HL-60/S4 treated with retinoic acid at 250 ng/mL for 4 days and 3 days (cell line): Measurements from ENCODE around the gene SLC26A8.
"Not testable (repeated sequence)": the region's sequence is repeated elsewhere in the genome, so short reads cannot be mapped to it uniquely, and the experiment has no call there.

Source experiments
- in situ Hi-C: fragments of 300-500 bp; cut with MboI; formaldehyde crosslinking; loops from 2 replicates; pipeline ENCODE4 v1.7.0; 2022; ENCODE audit warnings: low sequenced_read_pairs

SLC26A8 gene

DNA sequence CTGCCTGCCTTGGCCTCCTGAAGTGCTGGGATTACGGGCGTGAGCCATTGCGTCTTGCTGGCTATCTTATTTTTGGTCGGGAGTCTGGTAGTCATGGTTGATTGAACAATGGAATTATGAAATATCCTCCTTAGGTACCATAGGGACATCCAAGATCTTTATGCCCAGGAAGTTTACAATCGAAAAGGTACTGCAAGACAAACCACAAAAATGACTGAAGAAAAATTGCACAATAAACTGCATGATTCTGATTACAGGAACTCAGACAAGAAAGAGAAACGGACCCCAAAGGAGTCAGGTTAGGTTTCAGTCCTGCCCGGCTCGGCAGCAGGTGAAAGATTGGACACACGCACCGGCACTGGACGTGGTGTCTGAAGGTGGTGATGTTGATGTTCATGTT is 5.3 kb downstream of the SLC26A8 start:
- in situ Hi-C loops, result no loop called here

DNA sequence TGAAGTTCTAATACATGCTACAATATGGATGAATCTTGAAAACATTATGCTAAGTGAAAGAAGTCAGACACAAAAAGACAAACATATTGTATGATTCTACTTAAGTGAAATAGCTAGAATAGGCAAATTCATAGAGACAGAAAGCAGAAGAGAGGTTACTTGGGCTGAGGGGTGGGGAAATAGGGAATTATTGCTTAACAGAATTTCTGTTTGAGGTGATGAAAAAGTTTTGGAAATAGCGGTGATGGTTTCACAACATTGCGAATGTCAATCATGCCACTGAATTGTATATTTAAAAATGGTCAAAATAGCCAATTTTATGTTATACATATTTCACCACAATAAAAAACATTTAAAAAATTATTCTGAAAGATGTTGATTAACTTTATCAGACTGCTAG is 6.1 kb downstream of the SLC26A8 start:
- in situ Hi-C loops, result no loop called here

- in situ Hi-C loops, result no loop called here
Observed at GRCh38 chr6:36015666-36016065, 8.8 kb downstream of the SLC26A8 start.

GRCh38 chr6:36000451-36000850 is 24.0 kb downstream of the SLC26A8 start:
- in situ Hi-C loops, result no loop called here

DNA sequence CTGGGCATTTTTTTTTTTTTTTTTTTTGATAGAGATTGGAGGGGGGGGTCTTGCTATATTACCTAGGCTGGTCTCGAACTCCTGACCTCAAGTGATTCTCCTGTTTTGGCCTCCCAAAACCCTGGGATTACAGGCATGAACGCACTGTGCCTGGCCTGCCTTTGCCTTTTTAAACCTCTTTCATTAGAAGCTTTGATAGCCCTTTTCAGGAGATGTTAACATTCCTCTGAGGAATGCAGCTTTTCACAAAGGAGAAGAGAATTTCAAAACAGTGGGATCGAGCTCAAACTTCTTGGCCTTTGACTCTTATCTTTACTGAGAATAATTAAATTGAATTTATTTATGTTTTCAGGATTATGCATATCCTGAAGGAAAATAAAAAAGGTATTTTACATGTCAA is 31.3 kb downstream of the SLC26A8 start:
- in situ Hi-C loops, result no loop called here

DNA sequence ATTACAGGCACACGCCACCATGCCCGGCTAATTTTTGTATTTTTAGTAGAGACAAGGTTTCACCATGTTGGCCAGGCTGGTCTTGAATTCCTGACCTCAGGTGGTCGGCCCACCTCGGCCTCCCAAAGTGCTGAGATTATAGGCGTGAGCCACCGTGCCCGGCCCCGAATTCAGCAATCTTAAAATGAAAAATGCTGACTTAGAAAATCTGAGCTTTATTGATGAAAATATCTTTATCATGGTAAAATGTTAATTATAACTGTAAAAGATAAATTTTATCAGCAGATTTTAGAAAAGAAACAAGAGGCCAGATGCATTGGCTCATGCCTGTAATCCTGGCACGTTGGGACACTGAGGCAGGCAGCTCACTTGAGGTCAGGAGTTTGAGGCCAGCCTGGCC is 36.4 kb downstream of the SLC26A8 start:
- in situ Hi-C loops, result not testable (repeated sequence)

- in situ Hi-C loops, result no loop called here
Observed at GRCh38 chr6:35984701-35985100, 39.7 kb downstream of the SLC26A8 start.

GRCh38 chr6:35980991-35981645 is 43.3 kb downstream of the SLC26A8 start:
- in situ Hi-C loops, result no loop called here

- in situ Hi-C loops, result not testable (repeated sequence)
Observed at GRCh38 chr6:35980126-35980525, 44.3 kb downstream of the SLC26A8 start.

GRCh38 chr6:35977308-35977707 is 47.1 kb downstream of the SLC26A8 start:
- in situ Hi-C loops, result no loop called here

GRCh38 chr6:35973670-35974222 is 50.7 kb downstream of the SLC26A8 start:
- in situ Hi-C loops, result no loop called here

GRCh38 chr6:35972471-35973367 is 51.7 kb downstream of the SLC26A8 start:
- in situ Hi-C loops, result no loop called here

GRCh38 chr6:35970181-35970580 is 54.3 kb downstream of the SLC26A8 start:
- in situ Hi-C loops, result no loop called here

GRCh38 chr6:35969646-35970045 is 54.8 kb downstream of the SLC26A8 start:
- in situ Hi-C loops, result no loop called here

DNA sequence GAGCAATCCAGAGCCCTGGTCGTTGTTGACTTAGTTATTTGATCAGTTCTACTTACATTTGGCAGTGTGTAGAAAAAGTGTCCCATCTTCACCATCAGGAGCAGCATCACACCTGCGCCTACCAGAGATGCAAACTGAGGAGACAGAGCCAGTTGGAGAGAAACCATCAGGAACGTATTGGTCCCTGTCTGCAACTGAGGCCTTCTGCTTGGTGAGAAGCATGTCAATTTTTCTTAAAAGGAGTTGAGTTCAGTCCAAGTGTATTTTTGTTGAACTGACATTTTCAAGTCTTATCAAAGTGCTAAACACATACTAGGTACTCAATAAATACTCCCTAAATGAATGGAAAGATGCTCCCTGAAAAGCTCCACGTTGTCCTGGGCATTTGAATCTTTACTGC is 55.6 kb downstream of the SLC26A8 start:
- in situ Hi-C loops, result no loop called here

DNA sequence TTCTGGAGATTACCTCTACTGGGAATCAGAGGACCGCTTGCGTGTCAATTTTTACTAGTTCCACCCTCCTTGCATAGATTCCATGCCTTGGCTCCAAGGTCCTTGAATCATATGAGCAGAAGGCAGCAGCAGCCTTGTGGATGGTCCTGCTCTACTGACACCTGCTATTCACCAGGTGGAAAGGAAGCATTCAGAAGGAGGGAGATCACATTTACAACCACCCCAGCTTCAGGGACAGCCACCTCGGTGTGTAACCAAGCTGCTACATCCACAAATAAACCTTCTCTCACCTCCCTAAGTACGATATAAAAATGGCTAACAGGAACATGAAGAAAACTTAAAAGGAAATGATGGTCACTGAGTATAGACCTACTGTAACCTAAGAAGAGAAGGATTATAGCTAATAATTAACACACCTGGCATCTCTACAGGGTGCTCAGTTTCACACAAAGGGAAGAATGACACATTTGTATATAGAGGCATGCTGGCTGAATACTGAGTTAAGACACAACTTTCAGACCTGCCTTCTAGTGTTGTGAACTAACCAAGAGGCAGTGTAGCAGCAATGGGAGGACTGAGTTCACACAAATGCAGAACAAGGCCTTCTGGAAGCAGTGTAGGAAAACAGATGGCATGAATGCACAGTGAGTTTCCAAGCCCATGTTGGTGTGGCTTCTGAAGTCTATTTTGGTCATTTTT is 57.2 kb downstream of the SLC26A8 start:
- in situ Hi-C loops, result no loop called here

- in situ Hi-C loops, result no loop called here
Observed at GRCh38 chr6:35962779-35963560, 61.5 kb downstream of the SLC26A8 start.

- in situ Hi-C loops, result no loop called here
Observed at GRCh38 chr6:35960187-35960586, 64.3 kb downstream of the SLC26A8 start.

DNA sequence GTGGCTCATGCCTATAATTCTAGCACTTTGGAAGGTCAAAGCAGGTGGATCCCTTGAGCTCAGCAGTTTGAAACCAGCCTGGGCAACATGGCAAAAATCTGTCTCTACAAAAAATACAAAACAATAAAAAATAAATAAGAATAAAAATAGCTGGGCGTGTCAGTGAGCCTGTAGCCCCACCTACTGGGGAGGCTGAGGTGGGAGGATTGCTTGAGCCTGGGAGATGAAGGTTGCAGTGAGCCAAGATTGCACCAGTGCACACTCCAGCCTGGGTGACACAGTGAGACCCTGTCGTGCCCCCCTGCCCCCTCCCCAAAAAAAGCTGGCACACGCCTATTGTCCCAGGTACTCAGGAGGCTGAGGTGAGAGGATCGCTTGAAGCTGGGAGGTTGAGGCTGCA is 68.5 kb downstream of the SLC26A8 start:
- in situ Hi-C loops, result no loop called here

DNA sequence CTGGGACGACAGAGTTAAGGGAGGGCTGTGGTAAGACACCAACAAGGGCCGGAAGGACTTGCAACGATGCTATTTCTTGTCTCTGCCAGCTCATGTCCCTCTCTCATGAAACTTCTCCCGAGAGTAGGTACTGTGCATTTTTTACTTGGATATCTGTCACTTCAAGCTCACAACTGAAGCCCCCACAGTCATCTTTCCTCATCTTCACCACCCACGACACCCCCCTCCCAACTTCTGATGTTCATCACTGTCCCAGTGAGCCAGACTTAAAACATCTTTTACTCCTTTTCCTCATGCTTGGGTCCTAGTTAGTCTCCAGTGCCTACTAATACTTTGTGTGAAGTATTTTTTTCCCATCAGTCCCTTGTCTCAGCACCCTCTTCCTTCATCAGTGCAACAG is 68.9 kb downstream of the SLC26A8 start:
- in situ Hi-C loops, result no loop called here

- in situ Hi-C loops, result no loop called here
Observed at GRCh38 chr6:35955071-35955470, 69.4 kb downstream of the SLC26A8 start.
